ENCODE measurements around the gene RAN.
"Not testable (repeated sequence)": the region's sequence is repeated elsewhere in the genome, so short reads cannot be mapped to it uniquely, and the experiment has no call there.

RAN gene

DNA sequence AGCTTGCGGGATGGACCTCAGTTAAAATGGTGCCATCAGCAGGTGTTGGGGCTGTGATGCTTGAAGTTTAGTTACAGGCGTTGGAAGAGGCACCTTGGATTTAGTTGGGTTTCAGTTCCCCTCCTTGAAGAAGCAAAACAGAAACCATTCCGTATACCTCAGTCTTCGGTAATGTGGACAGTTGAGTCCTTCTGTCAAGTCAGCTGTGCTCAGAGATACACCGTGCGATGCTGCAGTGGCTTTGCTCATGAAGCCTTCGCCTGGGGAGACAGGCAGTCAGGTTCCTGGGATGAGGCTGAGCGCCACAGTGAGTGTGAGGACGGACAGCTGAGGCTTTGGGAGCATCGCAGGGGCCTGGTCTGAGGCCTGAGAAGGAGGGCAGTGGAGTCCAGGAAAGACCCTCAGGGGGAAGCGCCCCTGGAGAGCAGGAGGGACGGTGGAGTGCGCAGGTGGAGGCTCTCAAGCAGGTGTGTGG lies 7.4 kb downstream of the RAN start:
- no peak for DNase-seq

DNA sequence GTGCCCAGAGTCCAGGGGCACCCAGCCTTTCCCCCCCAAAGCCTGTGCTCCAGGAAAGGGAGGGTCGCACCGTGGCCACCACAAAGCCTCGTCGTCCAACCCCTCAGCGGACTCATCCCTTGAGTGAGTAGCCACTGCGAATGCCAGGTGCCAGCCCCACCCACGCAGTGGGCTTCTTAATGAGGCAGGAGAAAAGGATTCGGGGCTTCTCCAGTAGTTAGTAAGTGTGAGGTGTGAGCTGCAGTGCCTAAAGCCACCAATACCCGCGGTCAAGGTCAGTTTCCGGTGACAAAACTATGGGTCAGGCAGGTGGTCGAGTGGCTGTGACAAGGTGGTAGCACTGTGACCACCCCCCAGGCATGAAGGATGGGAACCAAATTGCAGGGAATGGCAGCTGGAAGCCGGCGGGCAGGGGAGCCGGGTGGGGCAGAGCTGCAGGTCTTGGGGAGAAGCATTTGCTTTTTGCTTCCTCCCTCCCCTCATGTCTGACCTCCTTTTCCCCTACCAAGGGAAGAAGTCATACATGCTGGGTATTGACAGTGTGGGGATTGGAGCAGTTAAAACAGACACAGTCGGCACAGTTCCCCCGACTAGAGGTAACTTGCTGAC lies 8.0 kb downstream of the RAN start:
- no peak for DNase-seq

DNA sequence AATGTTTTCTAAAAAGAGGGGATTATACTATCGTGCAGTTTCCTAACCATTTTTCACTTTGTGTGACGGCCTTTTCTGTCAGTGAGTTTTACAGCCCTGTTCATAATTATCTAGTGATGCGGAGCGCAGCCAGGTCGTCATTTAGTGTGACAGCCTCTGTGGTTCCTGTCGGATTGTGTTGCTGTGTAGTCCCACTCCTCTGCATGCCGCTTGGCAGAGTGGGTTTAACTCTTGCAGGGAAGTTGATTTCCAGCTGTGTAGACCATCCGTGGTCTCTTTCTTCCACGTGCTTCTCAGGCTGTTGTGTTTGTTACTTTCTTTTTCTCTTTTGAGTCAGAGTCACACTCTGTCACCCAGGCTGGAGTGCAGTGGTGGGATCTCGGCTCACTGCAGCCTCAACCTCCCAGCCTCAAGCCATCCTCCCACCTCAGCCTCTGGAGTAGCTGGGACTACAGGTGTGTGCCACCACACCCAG lies 8.6 kb downstream of the RAN start:
- no peak for DNase-seq

DNA sequence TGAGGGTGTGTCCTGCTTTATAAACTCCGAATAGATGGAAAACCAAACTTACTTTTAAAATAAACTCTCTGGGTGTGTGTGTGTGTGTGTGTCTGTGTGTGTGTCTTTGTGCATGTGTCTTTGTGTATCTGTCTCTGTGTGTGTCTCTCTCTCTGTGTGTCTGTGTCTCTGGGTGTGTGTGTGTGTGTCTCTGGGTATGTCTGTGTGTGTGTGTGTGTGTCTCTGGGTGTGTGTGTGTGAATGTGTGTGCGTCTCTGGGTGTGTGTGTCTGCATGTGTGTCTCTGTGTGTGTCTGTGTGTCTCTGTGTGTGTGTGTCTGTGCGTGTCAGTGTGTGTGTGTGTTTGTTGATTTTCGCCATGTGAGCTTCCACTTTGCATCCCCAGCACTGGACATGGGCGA lies 9.2 kb downstream of the RAN start:
- DNase-seq: no peak

DNA sequence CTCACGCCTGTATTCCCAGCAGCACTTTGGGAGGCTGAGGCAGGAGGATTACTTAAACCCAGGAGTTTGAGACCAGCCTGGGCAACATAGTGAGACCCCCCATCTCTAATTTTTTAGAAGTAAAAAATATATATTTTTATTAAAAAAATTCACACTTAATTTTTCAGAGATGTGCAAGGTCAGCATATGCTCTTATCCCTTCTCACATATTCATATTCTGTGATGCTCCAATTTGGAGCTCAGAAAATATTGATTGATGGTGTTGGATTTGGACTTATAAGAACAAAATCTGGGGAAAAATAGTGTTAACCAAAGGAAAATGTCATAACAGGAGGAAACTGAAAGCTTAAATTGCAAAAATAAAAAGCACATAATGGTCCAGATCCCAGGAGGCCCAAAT lies 9.7 kb downstream of the RAN start:
- no peak for DNase-seq

DNA sequence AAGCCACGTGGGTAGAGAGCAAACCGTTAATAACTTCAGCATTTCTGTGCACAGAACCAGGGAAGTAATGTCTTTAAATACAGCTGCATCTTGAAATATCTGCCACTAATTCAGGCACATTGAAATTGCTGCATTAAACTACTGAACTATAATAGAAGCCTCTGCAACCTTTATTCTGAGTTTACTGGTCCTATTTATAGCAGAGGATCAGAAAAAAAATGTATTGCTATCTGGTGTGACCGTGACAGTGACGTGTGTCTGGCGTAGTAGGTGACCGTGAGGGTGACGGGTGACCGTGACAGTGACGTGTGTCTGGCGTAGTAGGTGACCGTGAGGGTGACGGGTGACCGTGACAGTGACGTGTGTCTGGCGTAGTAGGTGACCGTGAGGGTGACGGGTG lies 15.3 kb downstream of the RAN start:
- DNase-seq: not testable (repeated sequence)

DNA sequence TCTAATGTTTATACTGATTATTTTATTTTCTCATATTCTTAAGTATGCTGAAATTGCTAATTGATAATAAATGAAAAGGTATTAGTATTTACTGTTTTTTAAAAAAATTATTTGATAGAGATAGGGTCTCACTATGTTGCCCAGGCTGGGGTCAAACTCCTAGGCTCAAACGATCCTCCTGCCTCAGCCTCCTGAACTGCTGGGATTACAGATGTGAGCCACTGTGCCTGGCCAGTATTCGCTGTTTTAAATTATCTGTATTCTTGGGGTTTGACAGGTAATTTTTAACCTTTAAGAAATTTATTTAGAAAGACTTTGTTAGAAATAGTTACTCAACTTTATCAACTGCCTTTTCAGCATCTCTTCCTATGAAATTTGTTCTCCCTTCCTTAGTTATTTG lies 32.2 kb downstream of the RAN start:
- DNase-seq: no peak

DNA sequence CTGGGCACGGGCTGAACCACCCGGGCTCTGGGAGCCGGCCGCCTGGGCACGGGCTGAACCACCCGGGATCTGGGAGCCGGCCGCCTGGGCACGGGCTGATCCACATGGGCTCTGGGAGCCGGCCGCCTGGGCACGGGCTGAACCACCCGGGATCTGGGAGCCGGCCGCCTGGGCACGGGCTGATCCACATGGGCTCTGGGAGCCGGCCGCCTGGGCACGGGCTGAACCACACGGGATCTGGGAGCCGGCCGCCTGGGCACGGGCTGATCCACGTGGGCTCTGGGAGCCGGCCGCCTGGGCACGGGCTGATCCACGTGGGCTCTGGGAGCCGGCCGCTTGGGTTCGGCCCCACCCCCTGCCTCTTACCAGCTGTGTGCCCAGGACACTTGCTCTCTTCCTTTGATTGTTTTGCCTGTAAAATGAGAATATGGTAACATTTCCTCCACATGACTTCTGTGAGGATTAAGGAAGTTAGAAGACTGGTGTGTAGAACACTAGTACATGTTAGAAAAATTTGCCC lies 33.1 kb downstream of the RAN start:
- not testable (repeated sequence) for DNase-seq

DNA sequence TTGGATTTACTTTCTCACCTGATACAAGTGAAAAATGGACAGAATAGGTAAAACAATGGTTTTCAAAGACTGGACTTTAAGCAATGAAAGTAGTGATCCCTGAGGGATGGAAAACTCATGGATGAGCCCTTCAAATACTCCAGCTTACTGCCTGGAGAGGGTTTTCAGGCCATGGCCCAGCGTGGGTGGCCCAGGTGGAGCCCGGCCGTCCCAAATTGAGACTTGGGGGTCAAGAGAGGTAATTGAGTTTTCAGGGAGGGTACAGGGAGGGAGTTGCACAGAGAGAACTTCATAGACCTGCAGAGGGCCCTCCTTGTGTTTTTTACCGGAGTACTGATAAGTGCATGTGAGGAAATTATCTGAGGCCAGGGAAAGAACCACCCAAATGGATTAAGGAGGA lies 37.2 kb downstream of the RAN start:
- DNase-seq: no peak

DNA sequence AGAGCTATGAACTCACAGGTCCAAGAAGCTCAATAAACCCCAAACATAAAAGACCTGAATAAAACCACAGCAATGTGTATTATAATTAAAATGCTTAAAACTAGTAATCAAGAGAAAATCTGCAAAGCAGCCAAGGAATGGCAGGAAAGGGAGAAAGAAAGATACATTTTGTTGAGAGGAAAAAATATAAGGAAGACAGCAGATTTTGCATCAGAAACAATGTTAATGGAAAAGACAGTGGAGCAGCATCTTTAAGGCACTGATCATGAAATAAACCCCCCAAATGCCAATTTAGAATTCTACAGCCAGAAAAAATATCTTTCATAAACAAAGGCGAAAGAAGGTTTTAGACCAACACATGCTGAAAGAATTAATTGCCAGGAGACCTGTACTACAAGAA lies 39.3 kb downstream of the RAN start:
- no peak for DNase-seq

DNA sequence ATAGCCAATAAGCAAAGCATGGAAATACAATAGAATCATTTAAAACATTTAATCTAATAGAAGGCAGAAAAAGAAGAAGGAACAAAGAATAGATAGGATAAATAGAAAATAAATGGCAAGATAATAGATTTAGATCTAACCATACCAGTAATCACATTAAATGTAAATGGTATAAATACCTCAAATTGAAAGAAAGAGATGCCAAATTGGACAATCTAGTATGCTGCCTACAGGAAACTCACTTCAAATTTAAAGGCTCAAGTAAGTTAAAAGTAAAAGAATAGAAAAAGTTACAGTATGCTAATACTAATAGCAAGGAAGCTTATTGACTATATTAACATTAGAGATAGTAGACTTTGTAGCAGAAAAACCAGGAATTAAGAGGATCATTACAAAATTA lies 40.1 kb downstream of the RAN start:
- DNase-seq: no peak

DNA sequence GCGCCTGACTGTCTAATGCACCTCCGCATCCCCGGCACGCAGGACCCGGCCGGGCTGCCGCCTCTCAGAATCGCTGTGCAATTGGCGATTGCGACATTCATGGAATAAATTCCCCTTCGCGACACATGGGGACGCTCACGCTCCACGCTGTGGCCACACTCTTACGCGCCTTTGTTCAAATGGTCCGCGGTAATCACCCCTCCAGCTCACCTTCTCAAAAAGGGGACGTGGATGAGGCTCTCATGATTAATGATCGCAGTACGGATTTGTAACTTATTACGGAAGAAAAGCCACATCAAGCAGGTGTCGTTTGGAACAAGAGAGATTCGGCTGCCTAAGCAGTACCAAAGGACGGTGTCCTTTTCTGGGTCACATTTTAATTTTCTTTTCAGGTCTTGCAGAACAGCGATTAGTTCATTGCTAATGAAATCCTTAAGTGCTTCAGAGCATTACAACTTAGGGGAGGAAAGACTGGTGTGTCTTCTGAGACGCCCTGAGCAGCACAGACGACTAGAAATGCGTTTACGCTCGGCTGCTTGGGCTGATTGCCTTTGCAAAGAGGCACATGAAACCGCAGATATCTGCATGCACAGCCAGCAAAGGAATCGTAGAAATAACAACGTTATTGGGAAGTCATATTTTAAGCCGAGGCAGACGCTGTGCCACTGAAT lies 44.5 kb downstream of the RAN start:
- peak; percentile 50 for DNase-seq

DNA sequence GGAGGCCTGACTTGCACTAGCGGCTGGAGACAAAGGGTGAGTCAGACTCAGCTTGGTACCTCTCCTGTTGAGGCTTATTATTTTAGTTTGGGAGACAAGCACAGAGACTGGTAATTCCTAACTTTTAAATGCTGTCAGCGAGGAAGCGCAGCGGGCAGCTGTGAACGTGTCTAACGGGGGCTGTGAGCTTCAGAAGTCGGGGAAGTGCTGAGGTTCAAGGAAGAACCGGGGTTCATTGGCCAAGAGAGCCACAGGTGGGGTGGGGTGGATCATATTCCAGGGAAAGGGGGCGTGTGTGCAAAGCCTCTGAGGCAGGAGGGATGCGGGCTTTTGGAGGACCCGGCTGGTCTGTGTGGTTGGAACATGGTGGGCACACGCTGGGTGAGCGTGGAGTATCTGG lies 45.7 kb downstream of the RAN start:
- DNase-seq: no peak

DNA sequence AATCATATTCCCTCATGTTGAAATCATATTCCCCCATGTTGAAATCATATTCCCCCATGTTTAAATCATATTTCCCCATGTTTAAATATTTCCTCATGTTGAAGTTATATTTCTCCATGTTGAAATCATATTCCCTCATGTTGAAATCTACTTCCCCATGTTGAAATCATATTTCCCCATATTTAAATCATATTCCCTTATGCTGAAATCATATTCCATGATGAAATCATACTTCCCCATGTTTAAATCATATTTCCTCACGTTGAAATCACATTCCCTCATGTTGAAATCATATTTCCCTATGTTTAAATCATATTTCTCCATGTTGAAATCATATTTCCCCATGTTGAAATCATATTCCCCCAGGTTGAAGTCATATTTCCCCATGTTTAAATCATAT lies 47.2 kb downstream of the RAN start:
- DNase-seq: no peak

DNA sequence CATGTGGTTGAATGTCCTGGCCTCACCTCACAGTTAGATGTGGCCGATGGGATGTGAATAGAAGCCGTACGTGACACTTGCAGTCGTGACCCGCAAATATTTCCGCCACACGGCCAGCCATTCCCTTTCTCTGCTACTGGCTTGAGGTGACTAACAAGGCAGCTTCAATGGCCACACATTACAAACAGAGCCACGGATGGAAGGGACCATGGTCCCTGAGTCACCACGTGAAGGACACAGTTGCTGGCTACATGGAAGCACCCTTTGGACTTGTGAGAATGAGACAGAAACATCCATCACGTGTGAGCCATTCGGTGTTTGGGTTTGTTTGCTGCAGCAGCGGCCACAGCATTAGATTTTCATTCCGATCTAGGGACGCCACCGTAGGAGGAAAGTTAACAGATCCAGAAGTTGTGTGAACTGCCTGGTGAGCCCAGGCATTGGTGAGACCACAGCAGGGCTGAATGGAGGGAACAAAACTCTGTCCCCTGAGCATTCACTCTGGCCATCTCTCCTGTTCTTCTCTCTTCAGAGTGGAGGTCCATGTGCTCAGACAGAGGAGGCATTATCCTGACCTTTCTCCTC lies 48.3 kb downstream of the RAN start:
- DNase-seq: no peak

DNA sequence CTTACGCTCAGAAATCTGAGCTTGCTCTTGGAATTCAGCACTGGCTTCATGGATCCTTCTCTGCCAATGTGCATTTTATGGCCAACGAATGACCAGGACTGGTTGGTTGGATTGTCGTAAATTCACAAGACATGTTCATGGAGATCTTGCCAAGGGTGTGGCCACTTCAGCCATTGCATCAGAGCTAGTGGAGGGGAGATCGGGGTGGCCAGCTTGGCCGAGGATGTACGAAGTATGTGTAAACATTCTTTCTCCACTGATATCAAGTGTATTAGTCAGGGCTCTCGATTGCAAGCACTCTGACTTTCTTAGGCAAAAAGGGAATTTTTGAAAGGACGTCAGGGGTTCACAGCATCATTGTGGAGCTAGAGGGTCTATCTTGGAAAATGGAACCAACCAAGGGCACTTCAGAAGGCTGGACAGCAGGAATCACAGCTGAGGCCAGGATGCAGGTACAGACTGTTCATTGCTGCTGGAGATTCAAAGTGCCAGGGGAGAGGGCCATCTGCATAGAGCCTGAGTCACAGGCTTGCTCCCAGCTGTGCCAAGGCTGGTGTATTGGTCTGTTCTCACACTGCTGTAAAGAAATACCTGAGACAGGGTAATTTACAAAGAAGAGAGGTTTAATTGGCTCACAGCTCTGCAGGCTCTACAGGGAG lies 49.0 kb downstream of the RAN start:
- no peak for DNase-seq

DNA sequence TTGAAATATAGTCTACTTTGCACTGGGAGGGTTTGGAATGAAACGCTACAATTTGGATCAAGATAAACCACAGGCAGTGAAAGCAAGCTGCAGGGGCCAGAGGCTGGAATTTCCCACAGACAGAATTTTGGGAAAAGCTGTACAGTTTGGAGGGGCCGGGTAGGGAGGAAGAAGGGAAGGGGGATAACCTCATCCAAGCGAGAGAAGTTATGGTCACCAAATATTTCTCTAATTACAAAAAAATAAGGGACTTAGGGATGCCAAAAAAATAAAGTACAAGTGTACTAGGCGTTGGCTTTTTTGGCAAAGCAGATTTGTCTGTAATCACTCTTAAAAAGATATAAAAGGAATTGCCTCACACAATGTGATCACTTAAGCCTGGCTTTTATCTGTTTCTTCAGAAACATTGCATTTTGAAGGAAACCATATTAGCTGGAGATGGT lies 50.7 kb downstream of the RAN start:
- DNase-seq: no peak

DNA sequence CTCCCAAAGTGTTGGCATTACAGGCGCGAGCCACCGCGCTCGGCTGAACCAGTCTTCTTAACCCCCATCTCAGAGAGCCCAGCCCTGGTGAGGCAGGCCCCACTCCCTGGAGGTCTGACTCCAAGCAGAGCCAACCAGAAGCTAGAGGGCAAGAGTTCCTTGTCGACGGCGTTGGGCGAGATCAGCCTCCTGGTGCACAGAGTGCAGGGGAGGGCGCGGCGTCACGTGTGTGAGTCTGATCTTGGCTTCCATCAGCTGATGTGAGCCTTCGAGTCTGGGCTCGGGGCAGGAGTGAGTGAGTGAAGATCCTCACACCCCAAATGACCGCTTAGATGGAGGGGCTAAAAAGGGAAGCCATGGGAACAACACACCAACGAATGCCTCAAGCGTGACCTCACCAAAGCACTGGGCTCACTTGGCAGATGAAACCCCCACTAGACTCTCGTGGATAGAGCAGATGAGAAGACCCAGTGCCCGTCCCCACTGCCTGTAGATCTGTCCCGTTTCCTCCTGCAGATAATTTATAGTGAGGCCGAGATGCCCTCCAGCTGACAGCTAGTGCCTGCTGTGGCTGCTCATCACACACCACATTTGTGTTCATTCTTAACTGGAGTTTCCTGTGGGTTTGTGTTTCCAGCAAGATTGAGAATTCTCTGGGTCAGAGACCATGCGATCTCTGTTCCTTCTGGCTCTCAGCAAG lies 53.2 kb downstream of the RAN start:
- no peak for DNase-seq

DNA sequence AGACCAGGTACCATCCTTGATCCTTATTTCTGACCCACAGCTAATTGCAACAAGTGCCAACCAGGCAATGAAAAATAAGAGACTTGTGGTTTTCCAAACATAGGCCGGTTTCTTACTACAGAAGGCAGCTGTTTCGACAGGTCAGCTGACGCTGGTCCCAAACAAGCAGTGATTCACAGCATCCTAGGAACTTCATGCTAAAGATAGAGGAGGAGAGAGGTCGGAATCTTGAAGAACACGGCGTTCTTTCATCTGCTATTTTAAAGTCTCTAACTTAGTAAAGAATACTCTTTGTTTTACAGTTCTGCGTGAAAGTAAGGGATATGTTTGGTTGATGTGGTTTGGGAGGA lies 53.8 kb downstream of the RAN start:
- no peak for DNase-seq
